GM23338 (cell line): Measurements from ENCODE around the gene SORBS1.

Source experiments
- CREB1 ChIP-seq: fragments of 250-450 bp; sonication (Bioruptor Pico); IDR thresholded peaks from 2 replicates; pipeline ENCODE4 v1.5.0; 2020; ENCODE audit warnings: low read depth, mild to moderate bottlenecking, moderate library complexity
- POLR2AphosphoS5 ChIP-seq: IDR thresholded peaks from 2 replicates; pipeline ENCODE4 v1.6.1; 2016; ENCODE audit warnings: antibody characterized with exemption, low read depth
- TF ChIP-seq, protein P1 (sequence below), 2 experiments: fragments of 200-600 bp in 1 of 2; sonication (generic) in 1 of 2; conservative IDR thresholded peaks; 2 replicates each; pipeline versions ENCODE4 v1.5.1 to v1.6.1; 2016 to 2017; ENCODE audit warnings: antibody characterized with exemption in 2 of 2, low read depth in 2 of 2, mild to moderate bottlenecking in 2 of 2, moderate library complexity in 1 of 2

DNA sequence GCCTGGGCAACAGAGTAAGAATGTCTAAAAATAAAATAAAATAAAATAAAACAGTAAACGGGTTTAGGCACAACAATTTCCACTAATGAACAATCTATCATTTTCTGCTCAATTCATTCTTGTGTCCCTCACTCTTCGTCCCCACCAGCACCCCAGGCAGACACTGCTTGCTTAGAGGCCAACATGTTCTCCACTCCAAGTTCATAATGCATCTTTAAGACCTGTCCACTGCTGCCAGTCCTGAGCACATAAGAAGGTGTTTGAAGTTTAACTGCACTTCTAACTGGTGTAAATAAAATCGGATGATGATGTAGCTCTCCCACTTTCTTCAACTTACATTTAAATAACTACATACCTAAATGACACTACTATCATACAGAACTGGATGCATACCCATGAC is 283.6 kb downstream of the SORBS1 start:
- TF ChIP-seq, protein P1, sequence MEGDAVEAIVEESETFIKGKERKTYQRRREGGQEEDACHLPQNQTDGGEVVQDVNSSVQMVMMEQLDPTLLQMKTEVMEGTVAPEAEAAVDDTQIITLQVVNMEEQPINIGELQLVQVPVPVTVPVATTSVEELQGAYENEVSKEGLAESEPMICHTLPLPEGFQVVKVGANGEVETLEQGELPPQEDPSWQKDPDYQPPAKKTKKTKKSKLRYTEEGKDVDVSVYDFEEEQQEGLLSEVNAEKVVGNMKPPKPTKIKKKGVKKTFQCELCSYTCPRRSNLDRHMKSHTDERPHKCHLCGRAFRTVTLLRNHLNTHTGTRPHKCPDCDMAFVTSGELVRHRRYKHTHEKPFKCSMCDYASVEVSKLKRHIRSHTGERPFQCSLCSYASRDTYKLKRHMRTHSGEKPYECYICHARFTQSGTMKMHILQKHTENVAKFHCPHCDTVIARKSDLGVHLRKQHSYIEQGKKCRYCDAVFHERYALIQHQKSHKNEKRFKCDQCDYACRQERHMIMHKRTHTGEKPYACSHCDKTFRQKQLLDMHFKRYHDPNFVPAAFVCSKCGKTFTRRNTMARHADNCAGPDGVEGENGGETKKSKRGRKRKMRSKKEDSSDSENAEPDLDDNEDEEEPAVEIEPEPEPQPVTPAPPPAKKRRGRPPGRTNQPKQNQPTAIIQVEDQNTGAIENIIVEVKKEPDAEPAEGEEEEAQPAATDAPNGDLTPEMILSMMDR (conservative IDR thresholded peaks at IDR 0.05; ENCODE audit: low read depth in 2 of 2): no peak
- TF ChIP-seq POLR2AphosphoS5 (no peak), CREB1 (CRISPR knock-in tag) (no peak)
